Measurements from ENCODE around the gene UBN1. TPM values are rescaled to one million over a fixed set of nuclear protein-coding genes. Genes with fewer than 3 reads are reported as not detected.

Gene UBN1
- total RNA-seq, 2 donors from 2014 or later: 32.0 to 36.0 TPM

GRCh38 chr16:4873091-4873490, 25.8 kb downstream of the UBN1 start:
- Mint-ChIP-seq H3K27ac (no peak overlapping the region), H3K9me3 (no peaks in the 10 kb centered on the region), H3K36me3 (ENCODE audit: insufficient read depth in 2 of 2) (peaks cover 0 to 11% of the 10 kb centered on the region in 2 donors), H3K4me1 (ENCODE audit: low read depth) (no peaks in the 10 kb centered on the region), H3K4me3 (no peak overlapping the region), H3K27me3 (ENCODE audit: low read depth) (no peaks in the 10 kb centered on the region)
- ATAC-seq (replicated peaks in 1 of 2) (no peak), DNase-seq (no peak)

GRCh38 chr16:4874666-4875065, 27.4 kb downstream of the UBN1 start:
- Mint-ChIP-seq H3K36me3 (ENCODE audit: insufficient read depth in 2 of 2) (peaks cover 0 to 11% of the 10 kb centered on the region in 2 donors), H3K4me1 (ENCODE audit: low read depth) (no peaks in the 10 kb centered on the region), H3K27ac (peak overlapping the region; percentile 20), H3K4me3 (no peak overlapping the region), H3K27me3 (ENCODE audit: low read depth) (no peaks in the 10 kb centered on the region), H3K9me3 (no peaks in the 10 kb centered on the region)
- no peak for DNase-seq
- no peak for ATAC-seq (replicated peaks in 1 of 2)

- Mint-ChIP-seq H3K4me3 (no peak overlapping the region), H3K9me3 (no peaks in the 10 kb centered on the region), H3K36me3 (ENCODE audit: insufficient read depth in 2 of 2) (peaks cover 0 to 8% of the 10 kb centered on the region in 2 donors), H3K27me3 (ENCODE audit: low read depth) (no peaks in the 10 kb centered on the region), H3K27ac (no peak overlapping the region), H3K4me1 (ENCODE audit: low read depth) (no peaks in the 10 kb centered on the region)
- DNase-seq (no peak), ATAC-seq (replicated peaks in 1 of 2) (no peak)
Measured at GRCh38 chr16:4876646-4877379, 29.5 kb downstream of the UBN1 start.

GRCh38 chr16:4877380-4877685, 30.1 kb downstream of the UBN1 start:
- DNase-seq (no peak), ATAC-seq (replicated peaks in 1 of 2) (no peak)
- Mint-ChIP-seq H3K9me3 (no peaks in the 10 kb centered on the region), H3K4me1 (ENCODE audit: low read depth) (no peaks in the 10 kb centered on the region), H3K27me3 (ENCODE audit: low read depth) (no peaks in the 10 kb centered on the region), H3K4me3 (no peak overlapping the region), H3K36me3 (ENCODE audit: insufficient read depth in 2 of 2) (peaks cover 0 to 9% of the 10 kb centered on the region in 2 donors), H3K27ac (no peak overlapping the region)

GRCh38 chr16:4879049-4879448, 31.8 kb downstream of the UBN1 start:
- DNase-seq: no peak

GRCh38 chr16:4880006-4880580, 32.8 kb downstream of the UBN1 start:
- H3K9me3 Mint-ChIP-seq: no peaks in the 10 kb centered on the region
- H3K36me3 Mint-ChIP-seq (ENCODE audit: insufficient read depth in 2 of 2): peaks cover 5 to 17% of the 10 kb centered on the region in 2 donors
- no peak overlapping the region for H3K27ac Mint-ChIP-seq

More at GRCh38 chr16:4879049-4879448, 31.8 kb downstream of the UBN1 start:
- H3K36me3 Mint-ChIP-seq (ENCODE audit: insufficient read depth in 2 of 2): peaks cover 5 to 12% of the 10 kb centered on the region in 2 donors
- H3K27me3 Mint-ChIP-seq (ENCODE audit: low read depth): no peaks in the 10 kb centered on the region
- H3K27ac Mint-ChIP-seq: no peak overlapping the region
- no peak overlapping the region for H3K4me3 Mint-ChIP-seq
- no peak for ATAC-seq (replicated peaks in 1 of 2)
- no peaks in the 10 kb centered on the region for H3K9me3 Mint-ChIP-seq
- H3K4me1 Mint-ChIP-seq (ENCODE audit: low read depth): no peaks in the 10 kb centered on the region

GRCh38 chr16:4882000-4882632, 34.8 kb downstream of the UBN1 start:
- Mint-ChIP-seq H3K36me3 (ENCODE audit: insufficient read depth in 2 of 2) (peaks cover 5 to 21% of the 10 kb centered on the region in 2 donors), H3K4me3 (no peak overlapping the region), H3K4me1 (ENCODE audit: low read depth) (no peaks in the 10 kb centered on the region), H3K9me3 (no peaks in the 10 kb centered on the region), H3K27ac (no peak overlapping the region), H3K27me3 (ENCODE audit: low read depth) (no peaks in the 10 kb centered on the region)
- no peak for DNase-seq
- ATAC-seq (replicated peaks in 1 of 2): no peak

More at GRCh38 chr16:4880006-4880580, 32.8 kb downstream of the UBN1 start:
- Mint-ChIP-seq H3K27me3 (ENCODE audit: low read depth) (no peaks in the 10 kb centered on the region), H3K4me3 (no peak overlapping the region), H3K4me1 (ENCODE audit: low read depth) (no peaks in the 10 kb centered on the region)
- ATAC-seq (replicated peaks in 1 of 2) (no peak), DNase-seq (no peak)

GRCh38 chr16:4882633-4883285, 35.5 kb downstream of the UBN1 start:
- Mint-ChIP-seq H3K4me1 (ENCODE audit: low read depth) (no peaks in the 10 kb centered on the region), H3K36me3 (ENCODE audit: insufficient read depth in 2 of 2) (peaks cover 5 to 21% of the 10 kb centered on the region in 2 donors), H3K4me3 (no peak overlapping the region), H3K27me3 (ENCODE audit: low read depth) (no peaks in the 10 kb centered on the region), H3K9me3 (no peaks in the 10 kb centered on the region), H3K27ac (no peak overlapping the region)
- DNase-seq: no peak
- ATAC-seq (replicated peaks in 1 of 2): no peak

GRCh38 chr16:4883501-4883900, 36.2 kb downstream of the UBN1 start:
- no peak overlapping the region for H3K4me3 Mint-ChIP-seq
- H3K27ac Mint-ChIP-seq: no peak overlapping the region
- H3K36me3 Mint-ChIP-seq (ENCODE audit: insufficient read depth in 2 of 2): peaks cover 5 to 21% of the 10 kb centered on the region in 2 donors
- H3K27me3 Mint-ChIP-seq (ENCODE audit: low read depth): no peaks in the 10 kb centered on the region
- ATAC-seq (replicated peaks in 1 of 2) (no peak), DNase-seq (no peak)
- no peaks in the 10 kb centered on the region for H3K9me3 Mint-ChIP-seq
- H3K4me1 Mint-ChIP-seq (ENCODE audit: low read depth): no peaks in the 10 kb centered on the region

- ATAC-seq (replicated peaks in 1 of 2) (no peak), DNase-seq (no peak)
- H3K36me3 Mint-ChIP-seq (ENCODE audit: insufficient read depth in 2 of 2): peaks cover 5 to 18% of the 10 kb centered on the region in 2 donors
- no peak overlapping the region for H3K27ac Mint-ChIP-seq
- no peaks in the 10 kb centered on the region for H3K27me3 Mint-ChIP-seq (ENCODE audit: low read depth)
- H3K9me3 Mint-ChIP-seq: no peaks in the 10 kb centered on the region
- no peak overlapping the region for H3K4me3 Mint-ChIP-seq
- H3K4me1 Mint-ChIP-seq (ENCODE audit: low read depth): no peaks in the 10 kb centered on the region
Measured at GRCh38 chr16:4884209-4884608, 36.9 kb downstream of the UBN1 start.

- H3K27ac Mint-ChIP-seq: no peak overlapping the region
- no peak overlapping the region for H3K4me3 Mint-ChIP-seq
- H3K27me3 Mint-ChIP-seq (ENCODE audit: low read depth): no peaks in the 10 kb centered on the region
- no peak for DNase-seq
- no peaks in the 10 kb centered on the region for H3K4me1 Mint-ChIP-seq (ENCODE audit: low read depth)
- no peak for ATAC-seq (replicated peaks in 1 of 2)
- H3K9me3 Mint-ChIP-seq: no peaks in the 10 kb centered on the region
- H3K36me3 Mint-ChIP-seq (ENCODE audit: insufficient read depth in 2 of 2): peaks cover 5 to 18% of the 10 kb centered on the region in 2 donors
Measured at GRCh38 chr16:4884972-4885874, 37.9 kb downstream of the UBN1 start.

GRCh38 chr16:4886151-4886550, 38.9 kb downstream of the UBN1 start:
- Mint-ChIP-seq H3K27me3 (ENCODE audit: low read depth) (no peaks in the 10 kb centered on the region), H3K36me3 (ENCODE audit: insufficient read depth in 2 of 2) (peaks cover 5 to 18% of the 10 kb centered on the region in 2 donors), H3K9me3 (no peaks in the 10 kb centered on the region), H3K4me3 (no peak overlapping the region), H3K27ac (no peak overlapping the region), H3K4me1 (ENCODE audit: low read depth) (no peaks in the 10 kb centered on the region)
- ATAC-seq (replicated peaks in 1 of 2): no peak
- DNase-seq: no peak
